Epithelial cell of proximal tubule (primary cell): ENCODE measurements around the gene DMRTC2. TPM values are rescaled to one million over a fixed set of nuclear protein-coding genes. Genes with fewer than 3 reads are reported as not detected.
A peak's percentile ranks its signal among the peaks of the same experiment; 100 is the strongest.

ENCODE experiments used
- DNase-seq: peaks from one replicate; pipeline ENCODE4 v3.0.0-alpha.2; 2011; ENCODE audit warnings: low read depth
- H3K4me3 ChIP-seq: 2 replicates; pipeline ENCODE4 v1.5.1; 2011; ENCODE audit warnings: low read depth, mild to moderate bottlenecking, low read length
- total RNA-seq: library from RNA; depleted of rRNA; stranded (reverse); fragments of >200 nt; gene quantifications from 2 replicates; pipeline ENCODE4 v1.2.3, GENCODE V29; 2015
- TF ChIP-seq, protein P1 (sequence below): conservative IDR thresholded peaks from 2 replicates; pipeline ENCODE4 v1.5.1; 2012; ENCODE audit warnings: low read depth, mild to moderate bottlenecking, low read length

Gene DMRTC2
- total RNA-seq, 1 donor from 2014 or later = not detected

DNA sequence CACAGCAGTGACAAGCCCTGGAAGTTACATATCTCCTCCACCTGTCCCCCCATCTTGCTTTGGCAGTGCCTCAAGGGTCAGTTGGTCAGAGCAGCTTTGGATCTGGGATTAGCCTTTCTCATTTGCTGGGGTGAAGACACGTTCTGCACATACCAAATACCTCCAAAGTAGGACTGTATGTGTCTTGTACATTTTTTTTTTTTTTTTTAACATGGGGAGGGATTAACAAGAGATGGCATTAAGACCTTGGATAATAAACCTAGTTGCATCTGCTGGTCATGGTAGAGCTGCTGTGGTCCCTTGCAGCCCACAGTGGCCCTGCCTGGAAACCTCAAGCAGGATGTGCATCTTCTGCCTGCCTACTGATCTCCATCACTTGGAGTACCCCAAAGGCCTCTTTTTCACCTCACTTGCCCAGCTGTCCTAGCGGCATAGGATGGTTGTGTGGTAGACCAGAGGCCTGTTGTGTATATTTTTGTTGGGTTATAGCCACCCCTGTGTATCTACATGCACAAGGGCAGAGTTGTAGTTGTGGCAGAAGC, 17.7 kb downstream of the DMRTC2 start:
- no peak for DNase-seq
- TF ChIP-seq, protein P1, sequence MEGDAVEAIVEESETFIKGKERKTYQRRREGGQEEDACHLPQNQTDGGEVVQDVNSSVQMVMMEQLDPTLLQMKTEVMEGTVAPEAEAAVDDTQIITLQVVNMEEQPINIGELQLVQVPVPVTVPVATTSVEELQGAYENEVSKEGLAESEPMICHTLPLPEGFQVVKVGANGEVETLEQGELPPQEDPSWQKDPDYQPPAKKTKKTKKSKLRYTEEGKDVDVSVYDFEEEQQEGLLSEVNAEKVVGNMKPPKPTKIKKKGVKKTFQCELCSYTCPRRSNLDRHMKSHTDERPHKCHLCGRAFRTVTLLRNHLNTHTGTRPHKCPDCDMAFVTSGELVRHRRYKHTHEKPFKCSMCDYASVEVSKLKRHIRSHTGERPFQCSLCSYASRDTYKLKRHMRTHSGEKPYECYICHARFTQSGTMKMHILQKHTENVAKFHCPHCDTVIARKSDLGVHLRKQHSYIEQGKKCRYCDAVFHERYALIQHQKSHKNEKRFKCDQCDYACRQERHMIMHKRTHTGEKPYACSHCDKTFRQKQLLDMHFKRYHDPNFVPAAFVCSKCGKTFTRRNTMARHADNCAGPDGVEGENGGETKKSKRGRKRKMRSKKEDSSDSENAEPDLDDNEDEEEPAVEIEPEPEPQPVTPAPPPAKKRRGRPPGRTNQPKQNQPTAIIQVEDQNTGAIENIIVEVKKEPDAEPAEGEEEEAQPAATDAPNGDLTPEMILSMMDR = no peak
- peak overlapping the region; percentile 9 for H3K4me3 ChIP-seq

DNA sequence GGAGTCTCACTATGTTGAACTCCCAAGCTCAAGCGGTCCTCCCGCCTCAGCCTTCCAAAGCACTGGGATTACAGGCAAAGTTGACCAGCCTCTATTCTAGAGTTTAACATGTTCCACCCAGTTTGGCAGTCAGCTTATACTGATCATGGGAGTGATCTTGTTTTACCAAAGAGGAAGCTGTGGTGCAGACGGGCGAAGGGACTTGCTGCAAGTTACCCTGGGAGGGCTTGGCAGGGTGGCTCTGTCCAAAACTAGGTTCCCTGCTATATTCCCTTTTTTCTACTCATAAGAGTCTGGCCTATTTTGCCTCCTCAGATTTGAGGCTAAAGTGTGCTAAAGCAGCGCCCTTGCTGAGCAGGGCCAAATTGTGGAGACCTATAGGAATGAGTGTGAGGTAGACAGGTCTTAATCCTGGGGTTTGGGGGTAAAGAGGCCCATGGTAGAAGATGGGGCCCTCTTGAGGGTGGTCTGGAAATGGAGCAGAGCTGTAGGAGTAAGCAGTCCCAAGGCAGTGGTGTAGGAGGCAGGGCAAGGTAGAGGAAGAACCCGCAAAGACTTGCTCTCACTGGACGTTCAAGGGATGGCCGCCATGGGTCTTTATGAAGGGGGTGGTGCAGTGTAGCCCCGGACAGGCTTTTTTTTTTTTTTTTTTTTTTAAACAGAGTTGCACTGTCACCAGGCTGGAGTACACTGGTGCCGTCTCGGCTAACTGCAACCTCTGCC, 18.5 kb downstream of the DMRTC2 start:
- no peak overlapping the region for H3K4me3 ChIP-seq
- no peak for DNase-seq
- TF ChIP-seq, protein P1 = no peak

DNA sequence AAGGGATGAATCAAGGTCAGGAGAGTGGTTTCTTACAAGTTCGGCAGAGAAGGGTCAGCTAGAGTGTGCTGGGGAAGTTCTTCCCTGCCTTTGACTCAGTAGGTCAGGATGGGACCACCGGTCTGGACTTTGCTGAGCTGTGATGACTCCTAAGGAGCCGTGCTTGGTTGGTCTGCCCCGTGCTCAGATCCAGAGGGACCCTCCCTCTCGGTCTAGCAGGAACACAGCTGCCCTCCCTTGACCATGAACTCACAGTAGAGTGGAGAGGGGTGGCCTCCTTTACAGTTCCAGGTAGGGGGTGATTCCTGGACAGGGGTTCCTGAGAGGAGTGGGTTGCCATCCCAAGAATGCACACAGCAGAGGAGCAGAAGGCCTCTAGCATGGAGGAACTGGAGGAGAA, 19.5 kb downstream of the DMRTC2 start:
- DNase-seq = no peak
- TF ChIP-seq, protein P1 = no peak
- H3K4me3 ChIP-seq = no peak overlapping the region

DNA sequence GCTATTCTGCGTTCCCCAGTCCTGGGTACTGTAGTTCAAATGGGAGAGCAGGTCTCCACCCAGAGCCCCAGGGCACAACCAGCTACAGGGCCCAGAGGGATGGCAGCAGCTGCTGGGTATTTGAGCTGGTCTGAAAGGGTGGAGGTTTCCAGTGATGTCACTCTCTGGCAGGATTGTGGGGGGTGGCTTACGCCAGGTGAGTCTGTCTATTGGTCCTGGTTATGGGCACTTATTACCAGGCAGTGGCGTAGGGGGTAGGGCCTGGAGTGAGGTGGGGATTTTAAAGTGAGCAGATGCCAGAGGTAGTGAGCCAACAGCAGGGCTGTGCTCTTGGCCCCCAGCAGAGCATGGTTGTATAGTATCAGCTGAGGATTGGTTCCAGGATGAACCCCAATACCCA, 21.4 kb downstream of the DMRTC2 start:
- H3K4me3 ChIP-seq = no peak overlapping the region
- TF ChIP-seq, protein P1 = no peak
- no peak for DNase-seq

DNA sequence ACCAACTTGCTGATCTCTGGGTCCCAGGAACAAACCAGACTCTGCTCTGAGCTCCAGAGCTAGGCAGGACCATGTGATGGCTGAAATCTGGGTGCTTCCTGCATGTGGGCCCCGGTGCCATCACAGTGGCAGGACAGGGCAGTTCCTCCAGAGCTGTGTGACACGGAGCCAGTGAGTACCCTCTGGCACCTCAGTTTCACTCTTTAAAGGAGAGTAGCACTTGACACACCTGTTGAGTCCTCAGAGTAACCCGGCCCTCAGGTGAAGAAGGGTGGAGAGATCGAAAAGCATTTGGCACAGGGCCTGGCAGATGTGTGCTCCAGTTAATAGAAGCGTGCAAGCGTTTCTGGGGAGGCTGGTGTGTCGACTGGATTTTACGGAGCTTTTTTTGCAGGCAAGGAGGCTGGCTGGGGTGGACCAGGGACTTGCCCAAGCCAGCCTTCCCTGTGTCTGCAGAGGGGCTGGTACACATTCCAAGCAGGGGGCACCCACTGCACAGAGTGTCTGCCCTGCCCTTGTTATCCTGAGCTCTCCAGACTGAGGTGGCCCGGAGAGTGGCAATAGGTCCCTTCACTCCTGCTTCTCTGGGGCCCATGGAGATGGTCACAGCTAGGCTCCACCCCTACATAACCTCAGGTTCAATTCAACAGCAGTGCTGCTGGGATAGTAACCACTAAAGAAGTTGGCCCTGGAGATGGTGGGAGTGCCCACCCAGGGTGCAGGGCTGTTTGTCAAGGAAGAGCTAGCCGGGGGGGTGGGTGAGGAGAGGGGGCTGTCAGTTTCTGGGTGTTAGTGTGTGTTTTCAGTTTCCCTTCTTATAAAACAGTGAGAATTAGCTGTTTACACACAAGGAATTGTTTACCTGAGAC, 23.5 kb downstream of the DMRTC2 start:
- no peak for DNase-seq
- TF ChIP-seq, protein P1 = no peak
- H3K4me3 ChIP-seq = no peak overlapping the region

DNA sequence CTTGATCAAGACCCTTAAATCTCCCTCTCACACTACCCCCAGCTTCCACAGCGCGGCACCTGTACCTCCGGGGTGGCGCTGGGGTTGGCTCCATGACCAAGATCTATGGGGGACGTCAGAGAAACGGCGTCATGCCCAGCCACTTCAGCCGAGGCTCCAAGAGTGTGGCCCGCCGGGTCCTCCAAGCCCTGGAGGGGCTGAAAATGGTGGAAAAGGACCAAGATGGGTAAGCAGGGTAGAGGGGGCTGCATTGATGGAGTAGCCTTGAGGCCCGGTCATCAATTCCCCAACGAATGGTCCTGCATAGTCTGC, 24.1 kb downstream of the DMRTC2 start:
- DNase-seq = no peak
- TF ChIP-seq, protein P1 = no peak

More for the DNA sequence above, 24.1 kb downstream of the DMRTC2 start:
- no peak overlapping the region for H3K4me3 ChIP-seq
